ENCODE measurements around the gene TTC36.
"Not testable (repeated sequence)": the region's sequence is repeated elsewhere in the genome, so short reads cannot be mapped to it uniquely, and the experiment has no call there.

The TTC36 gene

GRCh38 chr11:118532852-118533768 lies 5.8 kb downstream of the TTC36 start:
- DNase-seq = no peak

- DNase-seq = no peak
These were observed 6.8 kb downstream of the TTC36 start for GRCh38 chr11:118533769-118534729.

DNA sequence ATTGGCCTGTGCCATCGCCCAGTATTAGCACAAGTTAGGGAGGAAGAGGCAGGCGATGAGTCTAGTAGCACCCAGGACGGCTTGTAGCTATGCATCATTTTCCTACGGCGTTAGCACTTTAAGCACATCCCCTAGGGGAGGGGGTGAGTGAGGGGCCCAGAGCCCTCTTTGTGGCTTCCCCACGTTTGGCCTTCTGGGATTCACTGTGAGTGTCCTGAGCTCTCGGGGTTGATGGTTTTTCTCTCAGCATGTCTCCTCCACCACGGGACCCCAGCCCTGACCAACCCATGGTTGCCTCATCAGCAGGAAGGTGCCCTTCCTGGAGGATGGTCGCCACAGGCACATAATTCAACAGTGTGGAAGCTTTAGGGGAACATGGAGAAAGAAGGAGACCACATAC lies 8.0 kb downstream of the TTC36 start:
- DNase-seq = no peak

DNA sequence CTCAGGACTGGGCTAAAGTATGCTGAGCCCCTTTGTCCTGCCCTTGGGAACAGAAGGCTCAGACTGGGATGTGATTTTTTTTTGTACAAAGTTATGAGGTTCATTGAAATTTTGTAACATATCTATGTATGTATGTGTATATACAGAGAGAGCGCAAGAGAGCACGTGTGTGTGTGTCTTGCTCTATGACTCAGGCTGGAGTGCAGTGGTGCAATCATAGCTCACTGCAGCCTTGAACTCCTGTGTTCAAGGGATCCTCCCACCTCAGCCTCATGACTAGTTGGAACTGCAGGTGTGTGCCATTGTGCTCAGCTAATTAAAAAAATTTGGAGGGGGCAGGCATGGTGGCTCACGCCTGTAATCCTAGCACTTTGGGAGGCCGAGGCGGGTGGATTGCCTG lies 9.5 kb downstream of the TTC36 start:
- peak in 1 of 2 donors; percentile 25 for DNase-seq

- DNase-seq = no peak
These were observed 10.2 kb downstream of the TTC36 start for GRCh38 chr11:118537409-118537980.

DNA sequence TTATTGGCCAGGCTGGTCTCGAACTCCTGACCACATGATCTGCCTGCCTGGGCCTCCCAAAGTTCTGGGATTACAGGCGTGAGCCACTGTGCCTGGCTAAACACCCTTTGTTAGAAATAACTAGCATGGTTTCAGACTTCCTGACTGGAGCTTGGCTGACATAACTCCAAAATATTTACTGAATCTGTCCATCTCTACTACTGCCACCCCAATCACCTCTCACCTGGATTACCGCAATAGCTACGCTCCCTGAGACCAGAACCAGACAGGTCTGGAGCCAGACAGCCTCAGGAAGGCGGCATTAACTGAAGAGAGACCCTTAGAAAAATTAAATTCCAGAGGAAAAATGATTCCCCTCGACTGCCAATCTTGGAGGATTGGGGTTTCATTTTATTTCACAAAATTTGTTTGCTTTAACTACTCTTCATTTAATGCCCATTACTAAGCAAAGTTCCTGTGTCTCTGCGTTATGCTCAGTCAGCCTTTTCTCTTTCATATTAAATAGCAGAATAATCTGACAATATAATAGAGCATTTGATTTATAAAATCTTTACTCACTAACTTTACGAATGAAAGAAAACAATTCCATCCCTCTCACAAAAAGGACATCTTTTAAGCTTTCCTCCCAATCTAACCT lies 16.9 kb downstream of the TTC36 start:
- no peak for DNase-seq

- no peak for DNase-seq
These were observed 17.4 kb downstream of the TTC36 start for GRCh38 chr11:118544647-118545010.

DNA sequence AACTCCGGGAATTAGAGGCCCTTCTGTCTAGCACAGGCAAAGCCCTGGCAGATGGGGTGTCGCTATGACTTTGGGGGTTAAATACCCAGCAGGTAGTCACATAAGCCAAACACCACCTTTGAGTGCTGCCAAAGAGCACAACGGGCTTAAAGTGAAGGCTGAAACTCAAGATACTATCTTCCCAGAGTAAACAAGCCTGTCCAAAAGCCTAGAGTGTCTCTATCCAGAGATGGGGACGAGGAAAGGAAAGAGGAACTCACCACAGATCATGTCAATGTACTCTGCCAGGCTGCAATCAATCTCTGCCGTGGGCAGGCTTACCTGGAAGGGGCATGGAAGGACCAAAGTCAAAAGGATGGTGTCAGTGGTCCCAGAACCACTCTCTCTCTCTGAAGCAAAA lies 18.3 kb downstream of the TTC36 start:
- DNase-seq = no peak

GRCh38 chr11:118547132-118547531 lies 19.9 kb downstream of the TTC36 start:
- no peak for DNase-seq

DNA sequence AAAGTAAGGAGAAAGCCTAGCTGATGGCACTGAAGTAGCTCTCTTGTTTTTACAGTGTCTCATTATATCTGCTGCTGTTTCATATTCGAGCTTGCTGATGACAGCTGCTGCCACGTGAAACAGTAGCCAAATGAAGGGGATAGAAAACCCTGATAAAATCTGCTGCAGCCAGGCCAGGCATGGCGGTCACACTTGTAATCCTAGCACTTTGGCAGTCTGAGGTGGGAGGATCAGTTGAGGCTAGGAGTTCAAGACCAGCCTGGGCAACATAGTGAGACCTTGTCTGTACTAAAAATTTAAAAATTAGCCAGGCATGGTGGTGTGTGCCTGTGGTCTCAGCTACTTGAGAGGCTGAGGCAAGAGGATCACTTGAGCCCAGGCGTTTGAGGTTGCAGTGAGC lies 25.1 kb downstream of the TTC36 start:
- no peak for DNase-seq

GRCh38 chr11:118560806-118561205 lies 33.5 kb downstream of the TTC36 start:
- DNase-seq = no peak

DNA sequence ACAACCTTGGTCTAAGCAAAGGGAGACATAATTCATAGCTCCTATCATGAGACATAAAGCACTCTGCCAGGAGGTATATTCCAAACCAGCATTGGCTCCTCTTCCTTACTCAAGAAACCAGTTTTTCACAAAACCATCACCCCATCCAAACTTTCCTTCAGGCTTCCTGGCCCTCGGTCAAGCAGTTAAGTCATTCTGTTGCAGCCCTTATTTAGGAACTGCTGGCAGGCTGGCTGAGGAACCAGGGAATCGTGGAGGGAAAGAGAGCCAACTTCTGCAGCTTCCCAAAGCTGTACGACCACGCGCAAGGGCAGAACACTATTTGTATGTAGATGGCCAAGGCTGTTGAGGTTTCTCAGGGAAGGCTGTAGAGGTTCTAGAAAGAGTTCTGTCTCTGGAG lies 37.8 kb downstream of the TTC36 start:
- DNase-seq = no peak

DNA sequence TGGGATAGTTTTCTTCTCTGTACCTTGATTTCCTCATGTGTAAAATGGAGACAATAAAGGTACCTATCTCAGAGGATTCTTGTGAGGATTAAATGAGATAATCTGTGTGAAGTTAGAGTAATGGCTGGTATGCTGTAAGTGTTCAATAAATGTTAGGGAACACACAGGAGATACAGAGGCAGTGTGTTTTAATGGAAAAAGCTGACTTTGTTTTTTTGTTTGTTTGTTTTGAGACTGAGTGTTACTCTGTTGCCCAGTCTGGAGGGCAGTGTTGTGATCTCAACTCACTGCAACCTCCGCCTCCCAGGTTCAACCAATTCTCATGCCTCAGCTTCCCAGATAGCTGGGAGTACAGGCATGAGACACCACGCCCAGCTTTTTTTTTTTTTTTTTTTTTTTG lies 42.4 kb downstream of the TTC36 start:
- no peak for DNase-seq

DNA sequence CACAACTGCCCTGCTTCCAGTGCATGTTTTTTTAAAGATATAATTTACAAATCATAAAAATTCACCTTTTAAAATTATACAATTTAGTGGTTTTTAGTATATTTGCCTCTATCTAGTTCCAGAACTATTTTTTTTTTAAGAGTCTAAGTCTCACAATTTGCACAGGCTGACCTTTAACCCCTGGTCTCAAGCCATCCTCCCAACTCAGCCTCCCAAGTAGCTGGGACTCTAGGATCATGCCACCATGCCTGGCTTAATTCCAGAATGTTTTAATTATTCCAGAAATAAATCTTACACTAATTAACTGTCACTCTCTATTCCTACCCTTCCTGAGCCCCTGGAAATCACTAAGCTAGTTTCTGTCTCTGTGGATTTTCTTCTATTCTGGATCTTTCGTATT lies 43.5 kb downstream of the TTC36 start:
- DNase-seq = no peak

DNA sequence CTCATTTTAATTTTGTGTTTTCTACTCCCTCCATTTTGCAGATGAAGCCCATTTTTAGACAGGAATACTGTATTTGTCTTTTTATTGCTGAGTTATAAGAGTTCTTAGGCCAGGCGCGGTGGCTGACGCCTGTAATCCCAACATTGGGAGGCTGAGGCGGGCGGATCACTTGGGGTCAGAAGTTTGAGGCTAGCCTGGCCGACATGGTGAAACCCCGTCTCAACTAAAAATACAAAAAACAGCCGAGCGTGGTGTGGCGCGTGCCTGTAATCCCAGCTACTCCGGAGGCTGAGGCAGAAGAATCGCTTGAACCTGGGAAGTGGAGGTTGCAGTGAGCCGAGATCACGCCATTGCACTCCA lies 44.4 kb downstream of the TTC36 start:
- DNase-seq = peak in 1 of 2 donors; percentile 32

GRCh38 chr11:118572061-118572980 lies 45.0 kb downstream of the TTC36 start, which contains the start of gene ARCN1:
ARCN1 (plus strand) TSS chr11:118572409; CDS start chr11:118572548, 139 bp downstream.
- peak; percentile 60 to 82 for DNase-seq

DNA sequence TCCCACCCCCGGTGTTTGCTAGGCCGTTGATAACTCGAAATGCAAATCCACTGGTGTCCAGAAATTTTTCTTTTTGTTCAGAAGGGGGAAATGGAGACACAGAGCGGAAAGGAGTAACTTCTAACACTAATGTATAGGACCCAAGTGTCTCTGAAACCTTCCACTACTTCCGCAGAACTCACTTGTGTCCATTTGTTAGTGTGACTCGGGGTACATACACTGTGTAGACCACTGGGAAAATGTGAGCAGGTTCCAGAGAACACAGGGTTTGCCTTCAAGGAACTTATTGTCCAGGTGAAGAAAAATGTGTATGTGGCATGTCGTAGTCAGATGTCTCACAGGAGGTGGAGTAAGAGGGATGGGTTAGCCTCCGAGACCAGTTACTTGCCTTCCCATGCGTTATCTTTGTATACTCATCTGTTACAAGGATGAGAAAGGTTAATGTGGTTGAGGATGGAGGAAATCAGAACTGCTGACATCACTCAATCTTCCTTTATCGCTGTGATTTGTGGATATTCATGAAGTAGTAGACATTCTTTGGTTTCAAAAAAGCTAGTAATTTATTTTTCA lies 45.8 kb downstream of the TTC36 start:
- peak; percentile 3 to 13 for DNase-seq

GRCh38 chr11:118574636-118575035 lies 47.4 kb downstream of the TTC36 start:
- DNase-seq = no peak

DNA sequence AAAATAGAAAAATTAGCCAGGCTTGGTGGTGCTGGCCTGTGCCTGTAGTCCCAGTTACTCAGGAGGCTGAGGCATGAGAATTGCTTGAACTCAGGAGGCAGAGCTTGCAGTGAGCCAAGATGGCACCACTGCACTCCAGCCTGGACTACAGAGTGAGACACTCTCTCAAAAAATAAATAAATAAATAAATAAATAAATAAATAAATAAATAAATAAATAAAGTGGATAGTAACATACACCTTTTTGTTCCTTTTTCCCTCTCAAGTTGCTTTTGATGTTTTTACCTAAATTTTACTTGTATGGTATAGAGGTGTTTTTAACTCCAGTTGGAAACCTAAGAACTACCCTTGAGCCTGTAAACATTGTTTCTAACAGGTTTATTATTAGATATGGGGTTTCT lies 50.7 kb downstream of the TTC36 start:
- not testable (repeated sequence) for DNase-seq
